PC-3 (cell line): ENCODE data around the gene SP3. TPM values are rescaled to one million over a fixed set of nuclear protein-coding genes. Genes with fewer than 3 reads are reported as not detected.
A peak's percentile ranks its signal among the peaks of the same experiment; 100 is the strongest.

Source experiments
- ATAC-seq: fragments of 200-7000 bp; cut with Tn5 transposase; 2 replicates; pipeline ENCODE4 v1.9.1; 2020; ENCODE audit warnings: mild to moderate bottlenecking, moderate library complexity
- BruUV-seq: library from RNA; stranded (reverse); fragments of 400-500 nt; replicated peaks from 2 replicates; lab custom pipeline; 2021; lab: Mats Ljungman, UMichigan
- CTCF ChIA-PET: fragments of 300-600 bp; sonication (Branson Sonifier 250); formaldehyde crosslinking; loops from one replicate; lab custom pipeline; 2022; ENCODE audit warnings: antibody characterized with exemption; lab: Charles Lee
- POLR2A ChIA-PET: fragments of 300-600 bp; sonication (Branson Sonifier 250); formaldehyde crosslinking; loops from one replicate; lab custom pipeline; 2022; ENCODE audit warnings: antibody characterized with exemption; ENCODE audit not compliant: unreplicated experiment; lab: Charles Lee
- DNase-seq: peaks from one replicate; pipeline ENCODE4 v3.0.0-alpha.2; 2015
- H2AFZ ChIP-seq: fragments of 300-600 bp; sonication (generic); 2 replicates; pipeline ENCODE4 v1.6.0; 2016; ENCODE audit warnings: antibody characterized with exemption, low read length
- H3F3A ChIP-seq: fragments of 300-600 bp; sonication (generic); one replicate; pipeline ENCODE4 v1.6.0; 2017; ENCODE audit warnings: antibody characterized with exemption, low read length, control low read depth, mild to moderate bottlenecking; ENCODE audit not compliant: unreplicated experiment
- H3K27ac ChIP-seq: fragments of 300-600 bp; sonication (generic); 2 replicates; pipeline ENCODE4 v1.5.1; 2016; ENCODE audit warnings: mild to moderate bottlenecking, low read length
- H3K27me3 ChIP-seq: fragments of 300-600 bp; sonication (generic); 2 replicates; pipeline ENCODE4 v1.6.1; 2016; ENCODE audit warnings: low read length, mixed read lengths
- H3K36me3 ChIP-seq: fragments of 300-600 bp; sonication (generic); 2 replicates; pipeline ENCODE4 v1.6.1; 2016; ENCODE audit warnings: low read depth, mixed run types, low read length, mixed read lengths
- H3K4me1 ChIP-seq: fragments of 300-600 bp; sonication (generic); 2 replicates; pipeline ENCODE4 v1.5.1; 2016; ENCODE audit warnings: low read length; ENCODE audit not compliant: insufficient read depth
- H3K4me2 ChIP-seq: fragments of 300-600 bp; sonication (generic); 2 replicates; pipeline ENCODE4 v1.6.0; 2016; ENCODE audit warnings: low read length
- H3K4me3 ChIP-seq: fragments of 300-600 bp; sonication (generic); 2 replicates; pipeline ENCODE4 v1.5.1; 2016; ENCODE audit warnings: mild to moderate bottlenecking, low read length, mixed read lengths
- H3K79me2 ChIP-seq: fragments of 300-600 bp; sonication (generic); 2 replicates; pipeline ENCODE4 v1.6.1; 2017; ENCODE audit warnings: low read length, mixed read lengths
- H3K9ac ChIP-seq: fragments of 300-600 bp; sonication (generic); 2 replicates; pipeline ENCODE4 v1.6.0; 2016; ENCODE audit warnings: mild to moderate bottlenecking, low read length
- H3K9me2 ChIP-seq: fragments of 300-600 bp; sonication (generic); replicated peaks from 2 replicates; pipeline ENCODE4 v1.6.1; 2016; ENCODE audit warnings: mixed run types, low read length, mixed read lengths
- H3K9me3 ChIP-seq: fragments of 300-600 bp; sonication (generic); 2 replicates; pipeline ENCODE4 v1.6.1; 2016; ENCODE audit warnings: low read length, mixed read lengths
- H4K20me1 ChIP-seq: fragments of 300-600 bp; sonication (generic); 2 replicates; pipeline ENCODE4 v1.6.1; 2016; ENCODE audit warnings: low read length, mixed read lengths
- CTCF ChIP-seq: fragments of 300-600 bp; sonication (generic); conservative IDR thresholded peaks from 2 replicates; pipeline ENCODE4 v1.5.1; 2017; ENCODE audit warnings: antibody characterized with exemption, low read depth, mild to moderate bottlenecking, low read length
- EZH2 ChIP-seq: fragments of 300-600 bp; sonication (generic); IDR thresholded peaks from one replicate; pipeline ENCODE4 v1.6.1; 2017; ENCODE audit warnings: antibody characterized with exemption, mild to moderate bottlenecking, low read length; ENCODE audit not compliant: unreplicated experiment
- EZH2phosphoT487 ChIP-seq: fragments of 300-600 bp; sonication (generic); IDR thresholded peaks from 2 replicates; pipeline ENCODE4 v1.6.1; 2018; ENCODE audit warnings: mild to moderate bottlenecking, antibody characterized with exemption, low read length, borderline replicate concordance
- intact Hi-C: fragments of 100-400 bp; cut with micrococcal nuclease; formaldehyde crosslinking; loops from 2 replicates; pipeline ENCODE4 v1.9.0; 2023
- total RNA-seq: library from RNA; depleted of rRNA; stranded (reverse); fragments of >200 nt; gene quantifications from 2 replicates; pipeline ENCODE4 v1.2.3, GENCODE V29; 2014

SP3 gene
- total RNA-seq, 1 experiment from 2014 or later: 117 TPM

- no peaks in the 10 kb centered on the region for H3K36me3 ChIP-seq
- no peaks in the 10 kb centered on the region for H3K27me3 ChIP-seq
- no peaks in the 10 kb centered on the region for H3K9me2 ChIP-seq
- H3K9me3 ChIP-seq: no peaks in the 10 kb centered on the region
- no peak overlapping the region for H2AFZ ChIP-seq
- no peak overlapping the region for H3K9ac ChIP-seq
- no peaks in the 10 kb centered on the region for H3F3A ChIP-seq
- DNase-seq (no peak), ATAC-seq (no peak)
- intact Hi-C loops: no loop called here
- H3K4me3 ChIP-seq: no peak overlapping the region
- no TSS peak for BruUV-seq
- no peak overlapping the region for H3K27ac ChIP-seq
- POLR2A ChIA-PET: no interaction called here
- 0 out of 2 replicates have a peak overlapping the region, but pooled peaks have one; percentile 14 for H3K4me2 ChIP-seq
- TF ChIP-seq CTCF (no peak), EZH2 (no peak), EZH2phosphoT487 (no peak)
- no peaks in the 10 kb centered on the region for H3K4me1 ChIP-seq
- H3K79me2 ChIP-seq: no peaks in the 10 kb centered on the region
- CTCF ChIA-PET: interaction anchor here (0.5 kb wide), 1 partner anchor 33 kb away, joined by 3 read pairs; no protein-coding TSS in a partner anchor
- no peaks in the 10 kb centered on the region for H4K20me1 ChIP-seq
These were observed 47.5 kb upstream of the SP3 start for GRCh38 chr2:174012347-174013314.

- intact Hi-C loops: no loop called here
- DNase-seq: no peak
- H3K9me2 ChIP-seq: no peaks in the 10 kb centered on the region
- H3K4me1 ChIP-seq: no peaks in the 10 kb centered on the region
- ChIA-PET CTCF (interaction anchor here (0.5 kb wide), 1 partner anchor 32 kb away, joined by 3 read pairs; no protein-coding TSS in a partner anchor), POLR2A (interaction anchor here (0.7 kb wide), 1 partner anchor 543 kb away, joined by 3 read pairs; no protein-coding TSS in a partner anchor)
- H3K9me3 ChIP-seq: no peaks in the 10 kb centered on the region
- TF ChIP-seq EZH2phosphoT487 (no peak), EZH2 (no peak), CTCF (no peak)
- ATAC-seq: no peak
- H3F3A ChIP-seq: no peaks in the 10 kb centered on the region
- H3K79me2 ChIP-seq: no peaks in the 10 kb centered on the region
- no TSS peak for BruUV-seq
- H3K27ac ChIP-seq: no peak overlapping the region
- H4K20me1 ChIP-seq: no peaks in the 10 kb centered on the region
- H3K9ac ChIP-seq: no peak overlapping the region
- no peaks in the 10 kb centered on the region for H3K36me3 ChIP-seq
- no peaks in the 10 kb centered on the region for H3K27me3 ChIP-seq
- no peak overlapping the region for H3K4me3 ChIP-seq
- H3K4me2 ChIP-seq: no peak overlapping the region
- H2AFZ ChIP-seq: no peak overlapping the region
These were observed 46.6 kb upstream of the SP3 start for GRCh38 chr2:174011796-174012195.
